Activated T-cell treated with anti-CD3 and anti-CD28 coated beads, Interleukin-2, amount 50 U/mL, for 48 hours (primary cell): ENCODE results near the gene HES5.
A peak's percentile ranks its signal among the peaks of the same experiment; 100 is the strongest.

ENCODE experiments used
- DNase-seq, 2 experiments: peaks; one replicate each; pipeline ENCODE4 v3.0.0-alpha.2; 2020

HES5 gene

DNA sequence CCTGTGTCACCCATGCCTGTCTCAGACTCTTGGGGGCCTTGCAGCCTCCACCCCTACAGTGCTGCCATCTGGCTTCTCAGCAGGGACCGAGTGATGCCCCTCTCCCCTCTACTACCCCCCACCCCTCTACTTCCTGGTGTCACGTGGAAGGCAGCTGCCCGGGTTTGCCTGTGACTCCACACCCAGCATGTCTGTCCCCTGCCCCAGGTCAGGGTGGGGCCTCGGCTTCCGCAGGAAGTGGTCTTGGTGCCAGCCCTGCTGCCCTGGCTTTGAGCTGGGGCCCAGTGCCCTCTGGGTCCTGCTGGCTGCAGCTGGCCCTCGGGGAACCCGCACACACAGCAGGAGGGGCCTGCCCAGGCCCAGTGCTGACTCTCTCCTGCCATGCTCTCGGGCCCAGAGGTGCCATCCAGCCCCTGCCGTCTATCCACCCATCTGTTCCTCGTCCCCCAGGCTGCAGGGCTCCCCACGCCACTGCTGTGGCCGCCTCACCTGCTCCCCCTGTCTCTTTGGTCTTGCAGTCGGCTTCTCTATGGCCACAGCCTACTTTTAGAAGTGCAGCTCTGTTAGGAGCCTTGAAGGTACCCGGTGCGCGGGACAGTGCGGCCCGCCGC lies 30.0 kb downstream of the HES5 start:
- DNase-seq = peak in 1 of 2 experiments; percentile 40

DNA sequence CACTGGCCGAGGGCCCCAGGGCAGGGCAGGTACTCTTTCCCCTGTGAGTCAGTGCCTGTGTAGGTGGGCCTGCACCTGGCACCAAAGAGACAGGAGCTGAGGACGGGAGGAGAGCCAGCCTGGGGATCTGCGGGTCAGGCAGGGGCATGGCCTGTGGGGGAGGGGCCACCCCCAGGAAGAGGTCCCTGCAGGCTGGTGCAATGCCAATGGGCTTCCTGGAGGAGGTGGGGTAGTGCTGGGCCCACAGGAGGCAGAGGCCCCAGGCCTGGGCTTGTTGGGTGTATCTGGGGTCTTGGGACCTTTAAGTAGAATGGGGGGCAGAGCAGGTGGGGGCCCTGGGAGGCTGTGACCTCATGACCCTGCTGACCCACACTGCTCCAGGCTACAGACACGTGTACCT lies 30.8 kb downstream of the HES5 start:
- no peak for DNase-seq

DNA sequence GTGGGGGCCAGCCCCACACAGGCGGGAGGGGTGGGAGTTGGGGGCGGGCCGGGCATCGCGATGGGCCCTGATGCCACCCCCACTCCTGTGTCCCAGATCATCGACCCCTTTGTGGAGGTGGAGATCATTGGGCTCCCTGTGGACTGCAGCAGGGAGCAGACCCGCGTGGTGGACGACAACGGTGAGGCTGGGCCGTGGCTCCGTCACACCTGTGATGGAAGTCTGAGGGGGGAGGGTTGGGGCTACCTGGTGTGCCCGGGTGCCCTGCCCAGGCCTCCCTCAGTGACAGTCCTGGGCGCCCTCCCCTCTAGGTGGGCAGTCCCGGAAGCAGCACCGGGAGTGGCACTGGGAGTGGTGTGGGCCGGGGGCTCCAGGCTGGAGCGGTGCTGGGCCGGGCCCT lies 31.4 kb downstream of the HES5 start:
- DNase-seq = no peak

DNA sequence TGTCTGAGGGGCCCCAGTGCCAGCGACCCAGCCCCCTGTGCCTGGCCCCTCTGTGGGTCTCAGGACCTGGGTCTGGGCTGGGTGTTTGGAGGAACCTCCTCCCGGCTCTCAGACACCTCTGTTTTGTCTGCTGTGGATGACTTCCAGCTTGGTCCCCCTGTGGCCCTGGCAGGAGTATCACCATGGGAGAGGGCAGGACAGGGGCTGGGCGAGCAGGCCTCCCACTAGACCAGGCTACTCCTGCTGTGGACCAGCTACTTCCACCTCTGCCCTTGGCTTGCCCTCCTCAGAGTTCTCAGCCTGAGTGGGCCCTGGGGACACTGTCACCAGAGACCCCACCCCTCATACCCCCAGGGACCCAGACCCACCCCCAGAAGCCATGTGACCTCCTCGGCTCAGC lies 32.2 kb downstream of the HES5 start:
- DNase-seq = no peak

DNA sequence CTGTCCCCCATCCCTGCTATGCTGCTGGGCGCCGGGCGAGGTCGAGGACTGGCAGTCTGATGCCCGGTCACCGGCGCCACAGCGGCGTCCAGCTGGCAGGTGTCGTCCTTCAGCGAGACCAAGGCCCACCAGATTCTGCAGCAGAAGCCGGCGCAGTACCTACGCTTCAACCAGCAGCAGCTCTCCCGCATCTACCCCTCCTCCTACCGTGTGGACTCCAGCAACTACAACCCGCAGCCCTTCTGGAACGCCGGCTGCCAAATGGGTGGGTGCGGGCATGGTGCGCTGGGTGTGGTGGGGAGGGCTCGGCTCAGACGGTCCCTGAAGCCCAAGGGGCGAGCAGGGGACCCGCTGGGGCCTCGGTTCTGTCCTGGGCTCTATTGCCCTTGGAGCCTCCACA lies 33.3 kb downstream of the HES5 start:
- DNase-seq = no peak

DNA sequence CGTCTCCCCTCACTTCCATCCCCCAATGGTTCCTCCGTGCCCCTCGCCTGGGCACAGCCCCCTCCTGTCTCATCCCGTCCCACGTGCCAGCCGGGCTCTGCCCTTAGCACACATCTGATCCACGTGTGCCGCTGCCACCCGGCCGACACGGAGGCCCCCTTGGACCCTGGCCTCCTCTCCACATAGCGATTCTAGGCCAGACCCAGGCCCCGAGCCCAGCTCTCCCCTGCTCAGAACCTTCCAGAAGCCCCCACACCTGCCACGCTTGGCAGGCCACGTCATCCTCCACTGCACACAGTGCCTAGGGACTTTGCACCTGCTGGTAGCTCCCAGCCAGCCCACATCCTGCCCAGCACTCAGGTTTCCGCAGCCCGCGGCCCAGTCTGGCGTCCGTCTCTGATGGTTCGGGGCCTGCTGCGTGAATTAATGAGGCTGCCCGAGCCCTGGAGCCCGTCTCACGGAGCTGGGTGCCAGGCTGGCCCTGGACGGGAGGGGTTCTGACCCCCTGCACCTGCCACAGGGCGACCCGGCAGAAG lies 33.9 kb downstream of the HES5 start:
- no peak for DNase-seq

DNA sequence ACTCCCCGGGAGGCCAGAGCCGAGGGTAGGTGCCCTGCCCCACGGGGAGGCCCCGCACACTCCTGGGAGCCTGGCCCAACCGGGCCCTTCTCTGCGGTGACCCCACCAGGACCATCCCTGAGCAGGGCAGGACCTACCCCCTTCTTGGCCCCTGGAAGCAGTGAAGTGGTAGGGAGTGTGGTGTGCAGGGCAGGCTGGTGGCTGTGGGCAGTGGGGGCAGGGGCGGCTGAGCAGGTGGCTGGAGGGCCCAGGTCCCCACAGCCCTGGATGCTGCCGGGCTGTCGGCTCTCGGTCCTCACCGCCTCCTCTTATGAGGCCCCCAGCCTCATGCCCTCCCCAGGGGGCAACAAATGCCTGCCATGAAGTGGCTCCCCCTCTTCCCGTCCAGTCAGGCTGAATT lies 34.5 kb downstream of the HES5 start:
- no peak for DNase-seq

DNA sequence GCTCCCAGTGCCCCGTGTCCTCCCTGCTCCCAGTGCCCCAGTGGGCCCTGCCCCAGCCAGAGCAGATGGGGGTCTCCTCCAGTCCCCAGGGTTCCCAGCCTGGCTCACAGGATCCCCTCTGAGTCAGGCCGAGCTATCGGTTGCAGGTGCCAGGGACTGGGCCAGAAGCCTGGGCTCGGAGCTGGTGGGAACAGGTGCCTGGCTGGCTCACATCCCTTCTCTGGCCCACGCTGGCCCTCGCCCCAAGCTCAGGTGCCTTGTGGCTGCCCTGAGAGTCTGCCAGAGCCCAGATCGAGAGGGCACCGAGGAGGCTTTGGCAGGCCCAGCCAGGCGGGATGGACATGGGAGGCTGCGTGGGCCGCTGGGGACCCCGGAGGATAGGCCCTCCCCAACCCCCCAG lies 35.0 kb downstream of the HES5 start:
- no peak for DNase-seq

DNA sequence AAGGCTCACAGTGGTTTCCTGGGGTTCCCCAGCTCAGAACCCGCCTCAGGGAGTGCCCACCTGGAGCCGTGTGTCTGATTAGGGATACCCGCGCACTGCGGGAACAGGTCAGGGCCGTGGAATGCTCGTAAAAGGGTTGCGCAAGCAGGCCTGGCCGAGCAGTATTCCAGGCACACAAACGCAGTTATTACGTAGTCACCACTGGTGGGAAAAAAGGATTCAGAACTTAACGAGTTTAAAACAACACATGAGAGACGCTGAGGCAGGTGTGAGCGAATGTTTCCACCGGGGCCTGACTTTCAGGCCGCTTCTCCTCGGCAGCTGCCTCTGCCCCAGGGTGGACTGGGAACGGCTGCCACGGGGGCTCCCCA lies 35.8 kb downstream of the HES5 start:
- DNase-seq = no peak

DNA sequence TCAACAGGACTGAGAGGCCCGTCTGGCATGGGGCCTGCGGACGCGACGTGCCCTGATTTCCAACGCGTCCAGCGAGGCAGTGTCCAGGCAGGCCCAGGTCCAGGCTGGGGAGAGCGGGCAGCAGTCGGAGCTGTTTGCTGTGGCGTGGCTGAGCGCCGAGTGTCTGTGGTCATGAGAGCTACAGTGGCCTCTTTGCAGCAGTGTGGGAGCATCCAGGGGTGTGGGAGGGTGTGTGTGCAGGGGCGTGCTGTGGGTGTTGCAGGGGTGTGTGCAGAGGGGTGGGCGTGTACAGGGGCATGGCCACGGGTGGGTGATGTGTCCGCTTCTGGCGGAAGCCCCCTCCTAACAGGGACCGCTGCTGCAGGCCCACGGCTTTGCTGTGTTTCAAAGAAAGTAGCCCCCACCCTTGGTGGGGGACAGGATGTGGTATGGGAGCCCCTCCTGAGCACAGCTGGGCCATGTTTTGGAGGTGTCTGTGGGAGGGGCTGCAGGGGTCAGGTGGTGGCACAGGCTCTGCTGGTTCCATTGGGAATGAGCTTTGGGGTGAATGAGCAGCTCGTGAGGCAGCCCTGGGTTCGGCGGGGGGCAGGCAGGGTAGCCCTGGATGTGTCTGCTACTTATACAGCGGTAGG lies 36.3 kb downstream of the HES5 start:
- no peak for DNase-seq

DNA sequence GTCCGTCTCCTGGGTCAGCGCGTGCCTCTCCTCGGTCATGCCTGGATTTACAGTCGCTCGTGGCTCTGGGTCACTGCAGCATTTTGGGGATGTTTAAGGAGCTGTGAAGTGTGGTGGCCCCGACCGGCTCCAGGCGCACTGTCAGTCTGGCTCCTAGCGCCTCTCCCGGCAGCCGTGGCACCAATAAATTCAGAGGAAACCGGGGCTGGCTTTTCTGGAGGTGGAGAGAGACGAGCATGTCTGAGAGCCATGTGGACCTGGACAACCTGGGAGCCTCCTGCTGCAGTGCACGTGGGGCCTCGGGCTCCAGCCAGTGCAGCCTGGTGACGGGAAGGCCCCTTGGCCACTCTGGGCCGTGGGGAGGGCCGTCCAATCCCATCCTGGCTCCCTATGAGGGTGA lies 36.8 kb downstream of the HES5 start:
- DNase-seq = no peak

DNA sequence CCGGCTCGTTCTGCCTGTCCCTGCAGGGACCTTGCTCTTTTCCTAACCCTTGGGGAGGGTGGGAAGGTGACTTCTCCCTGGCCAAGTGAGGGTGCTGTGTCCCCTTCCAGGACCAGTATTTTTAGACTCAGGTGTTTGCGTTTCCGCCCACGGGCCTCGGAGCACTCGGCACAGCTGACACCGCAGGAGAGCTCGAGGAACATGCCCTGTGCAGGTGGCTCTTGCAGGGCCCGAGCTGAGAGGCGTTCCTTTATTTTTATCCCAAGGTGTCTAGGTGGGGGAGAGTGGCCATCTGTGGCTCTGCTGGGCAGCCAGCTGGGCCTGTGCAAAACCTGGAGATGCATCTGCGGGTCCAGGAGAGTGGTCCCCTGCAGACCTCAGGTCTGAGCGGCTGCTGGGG lies 38.0 kb downstream of the HES5 start:
- no peak for DNase-seq

DNA sequence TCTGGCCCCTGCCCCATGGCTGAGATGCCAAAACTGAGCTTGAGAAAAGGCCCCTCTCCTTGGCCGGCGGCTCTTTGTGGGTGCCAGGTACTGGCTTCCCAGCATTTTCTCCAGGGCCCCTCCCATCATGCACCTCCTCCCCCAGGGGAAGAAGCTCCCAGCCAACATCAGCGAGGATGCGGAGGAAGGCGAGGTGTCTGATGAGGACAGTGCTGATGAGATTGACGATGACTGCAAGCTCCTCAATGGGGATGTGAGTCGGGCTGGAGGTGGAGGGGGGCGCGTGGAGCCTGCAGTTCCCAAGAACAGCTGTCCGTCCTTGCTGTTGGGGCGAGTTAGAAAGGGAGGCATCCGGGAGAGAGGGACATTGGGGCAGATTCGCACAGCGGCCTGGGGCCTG lies 40.4 kb downstream of the HES5 start:
- no peak for DNase-seq

DNA sequence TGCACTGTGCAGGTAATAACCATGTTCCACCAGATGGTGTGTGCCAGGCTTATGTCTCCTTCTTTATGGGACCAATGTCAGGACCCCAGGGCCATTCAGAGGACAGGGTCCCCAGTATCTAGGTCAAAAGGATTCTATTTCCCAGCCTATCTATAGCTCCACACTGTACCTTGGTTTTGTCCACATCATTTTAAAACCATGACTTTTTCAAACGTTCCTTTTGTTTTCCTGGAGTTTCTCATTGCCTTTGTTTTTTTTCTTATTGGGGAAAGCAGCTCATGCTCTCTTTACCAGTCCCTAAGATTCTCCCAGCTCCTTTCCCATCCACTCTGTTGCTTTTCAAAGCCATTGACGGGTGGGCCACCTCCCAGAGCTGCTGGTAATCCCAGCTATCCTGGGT lies 41.4 kb downstream of the HES5 start:
- no peak for DNase-seq

DNA sequence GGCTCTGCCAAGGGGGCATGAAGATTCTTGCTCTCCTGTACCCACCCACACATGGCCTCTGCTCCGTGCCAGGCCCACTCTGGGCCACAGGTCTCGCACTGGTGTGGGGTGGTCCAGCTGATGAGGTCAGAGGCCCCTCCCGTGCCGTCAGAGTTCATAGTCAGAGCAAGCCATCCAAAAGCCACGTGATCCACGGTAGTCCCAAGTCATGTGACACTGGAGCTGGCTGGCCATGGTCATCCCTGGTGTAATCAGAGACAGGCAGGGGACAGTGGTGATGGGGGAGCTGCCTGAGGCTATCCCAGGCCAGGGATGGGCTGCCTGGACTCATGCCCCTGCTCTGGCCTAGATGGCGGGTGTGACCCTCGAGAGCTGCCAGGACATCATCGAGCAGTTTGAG lies 43.5 kb downstream of the HES5 start:
- no peak for DNase-seq

DNA sequence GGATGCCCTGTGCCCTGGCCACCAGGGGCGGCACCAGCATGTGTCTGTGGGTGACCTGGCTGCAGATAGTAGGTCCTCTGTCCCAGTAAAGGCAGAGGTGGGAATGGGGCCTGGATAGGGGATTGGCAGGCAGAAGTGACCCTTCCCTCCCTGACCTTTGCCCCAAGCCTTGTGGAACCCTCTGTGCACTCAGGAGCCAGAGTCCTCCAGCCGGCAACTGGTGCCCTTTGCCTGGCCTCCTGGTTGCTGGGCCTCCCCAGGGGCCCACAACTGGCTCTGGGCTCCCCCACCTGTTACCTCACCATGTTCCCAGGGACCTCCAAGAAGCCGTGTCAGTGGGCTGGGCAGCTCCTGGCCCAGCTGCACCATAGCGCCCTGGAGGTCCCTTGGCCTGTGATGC lies 44.0 kb downstream of the HES5 start:
- DNase-seq = no peak

DNA sequence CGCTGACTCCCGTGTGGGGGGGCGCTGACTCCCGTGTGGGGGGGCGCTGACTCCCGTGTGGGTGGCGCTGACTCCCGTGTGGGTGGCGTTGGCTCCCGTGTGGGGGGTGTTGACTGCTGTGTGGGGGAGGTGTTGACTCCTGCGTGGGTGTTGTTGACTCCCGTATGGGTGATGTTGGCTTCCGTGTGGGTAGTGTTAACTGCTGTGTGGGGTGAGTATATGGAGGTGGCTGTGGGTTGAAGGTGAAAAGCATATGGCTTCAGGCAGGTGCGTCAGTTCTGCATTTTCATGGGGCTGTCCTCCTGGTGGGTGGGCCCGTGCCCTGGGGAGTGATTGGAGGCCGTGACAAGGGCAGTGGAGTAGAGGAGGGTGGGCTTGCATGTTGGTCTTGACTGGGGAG lies 46.1 kb downstream of the HES5 start:
- no peak for DNase-seq

DNA sequence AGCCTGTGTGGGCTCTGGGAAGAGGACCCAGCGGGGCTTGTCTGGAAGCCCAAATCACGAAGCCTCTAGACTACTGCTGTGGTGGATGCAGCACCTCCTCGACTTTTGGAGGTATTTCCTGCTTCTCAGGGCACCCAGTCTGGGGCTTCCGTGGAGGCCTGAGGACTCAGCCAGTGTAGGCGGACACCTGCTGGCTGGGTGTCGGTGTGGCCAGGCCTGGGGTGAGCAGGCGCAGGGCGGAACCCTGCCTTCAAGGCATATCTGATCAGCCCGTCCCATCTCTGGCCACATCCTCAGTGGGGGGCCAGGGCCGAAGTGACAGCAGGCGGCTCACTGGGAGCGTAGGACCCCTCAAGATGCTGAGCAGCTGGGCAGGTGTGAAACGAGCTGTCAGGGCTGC lies 47.0 kb downstream of the HES5 start:
- no peak for DNase-seq

DNA sequence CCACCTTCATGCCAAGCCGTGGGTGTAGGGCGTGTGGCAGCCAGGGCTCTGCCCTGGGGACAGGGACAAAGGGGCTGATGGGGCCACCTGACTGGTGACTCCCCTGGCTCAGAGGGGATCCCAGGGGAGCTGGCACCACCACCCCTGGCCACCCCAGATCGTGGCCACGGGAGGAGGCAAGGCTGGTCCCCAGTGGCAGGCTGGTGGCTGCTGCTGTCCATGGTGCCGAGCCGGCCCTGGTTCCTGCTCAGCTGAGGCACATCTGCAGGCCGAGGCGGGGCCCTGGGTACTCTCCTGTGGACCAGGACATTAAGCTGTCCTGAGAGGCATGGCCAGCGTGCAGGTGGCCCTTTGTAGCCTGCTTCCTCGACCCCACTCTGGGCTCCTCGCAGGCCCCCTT lies 47.5 kb downstream of the HES5 start:
- no peak for DNase-seq

DNA sequence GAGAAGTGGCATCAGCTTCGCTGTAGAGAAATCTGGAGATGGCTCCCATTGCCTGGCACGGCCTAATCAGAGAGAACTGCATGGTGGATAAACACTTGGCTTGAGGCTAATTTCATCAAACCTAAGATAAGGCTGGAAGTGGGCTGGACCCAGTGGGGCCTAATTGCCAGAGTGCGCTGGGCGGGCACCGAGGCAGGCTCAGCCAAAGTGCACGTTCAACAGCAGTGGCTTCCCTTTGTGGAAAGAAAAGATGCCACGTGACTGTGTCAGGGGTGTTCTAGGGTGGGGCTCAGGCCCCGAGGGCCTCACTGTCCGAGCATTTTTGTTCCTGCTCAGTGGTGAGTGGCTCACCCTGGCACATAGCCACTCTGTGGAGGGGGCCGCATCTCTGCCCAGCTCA lies 48.2 kb downstream of the HES5 start:
- no peak for DNase-seq

DNA sequence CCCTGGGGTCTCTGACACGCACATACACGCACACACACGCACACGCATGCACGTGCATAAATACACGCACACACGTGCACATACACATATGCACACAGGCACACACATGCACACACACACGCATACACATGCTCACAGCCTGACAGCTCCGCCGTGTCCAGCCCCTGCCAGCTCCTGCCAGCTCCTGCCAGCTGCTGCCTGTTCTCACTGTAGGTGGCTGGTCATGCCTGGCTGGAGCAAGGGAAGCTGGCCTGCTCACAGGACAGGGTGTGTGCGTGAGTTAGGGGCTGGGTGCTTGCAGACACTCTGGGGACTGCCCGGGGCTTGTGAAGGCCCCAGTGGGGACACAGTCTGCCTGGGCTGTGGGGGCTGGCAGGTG lies 49.1 kb downstream of the HES5 start:
- no peak for DNase-seq

DNA sequence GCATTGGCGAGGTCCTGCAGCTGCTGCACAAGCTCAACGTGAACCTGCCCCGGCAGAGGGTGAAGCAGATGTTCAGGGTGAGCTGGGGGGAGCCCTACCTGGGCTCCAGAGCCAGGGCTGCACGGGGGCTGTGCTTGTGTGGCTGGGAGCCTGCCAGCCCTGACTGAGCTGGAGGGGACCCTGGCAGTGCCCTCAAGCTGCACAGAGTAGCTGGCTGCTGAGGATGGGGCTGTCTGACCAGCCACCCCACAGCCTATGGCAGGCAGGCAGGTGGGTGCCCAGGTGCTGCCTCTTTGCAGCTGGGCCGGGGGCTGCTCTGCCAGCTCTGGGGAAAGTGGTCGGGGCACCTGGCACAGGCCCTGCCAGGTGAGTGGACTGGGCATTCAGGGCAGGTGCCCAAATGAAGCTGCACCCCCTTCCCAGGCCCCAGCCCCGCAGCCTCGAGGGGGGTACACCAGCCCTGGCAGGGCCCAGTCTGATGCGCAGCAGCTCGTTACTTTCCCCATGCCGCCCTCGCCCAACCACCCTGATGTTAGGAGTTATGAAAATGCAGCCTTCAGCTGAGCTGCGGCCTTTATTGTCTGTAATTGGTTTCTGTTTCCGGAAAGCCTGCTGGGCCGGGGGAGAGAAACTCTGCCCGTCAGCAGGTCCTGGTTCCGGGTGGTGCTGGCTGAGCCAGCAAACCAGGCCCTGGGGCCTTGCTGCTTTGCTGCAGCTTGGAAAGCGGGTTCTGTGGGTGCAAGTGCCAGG lies 49.7 kb downstream of the HES5 start:
- no peak for DNase-seq

DNA sequence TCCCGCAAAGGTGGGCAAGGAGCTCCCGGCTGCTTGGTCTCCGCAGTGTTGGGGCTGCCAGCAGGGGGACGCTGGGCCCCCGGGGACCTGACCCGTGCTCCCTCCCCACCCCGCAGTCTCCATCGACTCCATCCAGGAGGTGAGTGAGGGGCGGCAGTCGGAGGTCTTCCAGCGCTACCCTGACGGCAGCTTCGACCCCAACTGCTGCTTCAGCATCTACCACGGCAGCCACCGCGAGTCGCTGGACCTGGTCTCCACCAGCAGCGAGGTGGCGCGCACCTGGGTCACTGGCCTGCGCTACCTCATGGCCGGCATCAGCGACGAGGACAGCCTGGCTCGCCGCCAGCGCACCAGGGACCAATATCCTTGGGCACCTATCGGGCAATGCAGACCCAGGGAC lies 50.4 kb downstream of the HES5 start:
- DNase-seq = no peak

DNA sequence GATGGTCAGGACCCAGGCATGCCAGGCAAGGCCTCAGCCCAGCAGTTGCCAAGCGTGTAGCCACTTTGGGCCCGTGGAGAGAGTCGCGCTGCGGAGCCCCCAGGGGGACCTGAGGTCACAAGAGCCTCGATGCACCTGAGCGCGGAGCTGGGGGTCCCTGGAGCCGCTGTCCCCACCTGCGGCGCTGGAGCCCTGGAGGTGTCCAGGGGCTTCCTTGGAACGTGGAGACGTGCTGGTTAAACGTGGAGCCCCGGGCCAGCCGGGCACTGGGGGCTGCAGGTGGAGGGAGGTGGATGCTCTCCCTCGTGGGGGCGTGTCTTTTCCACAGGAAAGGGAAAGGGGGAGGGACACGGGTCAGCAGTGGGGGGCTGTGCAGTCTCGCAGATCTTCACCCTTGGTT lies 50.9 kb downstream of the HES5 start:
- no peak for DNase-seq
